GM12874 (cell line): ENCODE measurements around the gene AKAP6.

Source experiments
- TF ChIP-seq, protein P1 (sequence below): IDR thresholded peaks from 2 replicates; pipeline ENCODE4 v1.5.1; 2011; ENCODE audit warnings: low read depth, mild to moderate bottlenecking, control low read depth, low read length, moderate library complexity; ENCODE audit not compliant: insufficient read depth

AKAP6 gene

DNA sequence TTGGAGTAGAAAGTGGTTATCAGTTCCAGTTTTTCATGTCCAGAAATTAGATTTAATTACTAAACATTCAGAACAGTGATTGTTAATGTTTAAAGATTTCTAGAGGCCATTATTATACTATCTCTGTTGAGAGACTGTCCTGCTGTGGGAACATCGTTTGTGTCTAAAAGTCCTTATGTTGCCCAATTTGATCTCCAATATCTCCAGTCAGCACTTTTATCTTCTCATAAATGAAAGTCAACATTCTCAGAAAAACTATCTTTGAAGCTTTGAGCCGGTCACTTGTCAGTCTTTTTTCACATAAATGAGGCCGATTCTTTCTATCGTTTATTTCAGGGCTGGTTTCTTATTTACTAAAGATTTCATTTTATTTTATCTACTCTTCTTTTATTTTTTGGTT lies 518.8 kb downstream of the AKAP6 start:
- TF ChIP-seq, protein P1, sequence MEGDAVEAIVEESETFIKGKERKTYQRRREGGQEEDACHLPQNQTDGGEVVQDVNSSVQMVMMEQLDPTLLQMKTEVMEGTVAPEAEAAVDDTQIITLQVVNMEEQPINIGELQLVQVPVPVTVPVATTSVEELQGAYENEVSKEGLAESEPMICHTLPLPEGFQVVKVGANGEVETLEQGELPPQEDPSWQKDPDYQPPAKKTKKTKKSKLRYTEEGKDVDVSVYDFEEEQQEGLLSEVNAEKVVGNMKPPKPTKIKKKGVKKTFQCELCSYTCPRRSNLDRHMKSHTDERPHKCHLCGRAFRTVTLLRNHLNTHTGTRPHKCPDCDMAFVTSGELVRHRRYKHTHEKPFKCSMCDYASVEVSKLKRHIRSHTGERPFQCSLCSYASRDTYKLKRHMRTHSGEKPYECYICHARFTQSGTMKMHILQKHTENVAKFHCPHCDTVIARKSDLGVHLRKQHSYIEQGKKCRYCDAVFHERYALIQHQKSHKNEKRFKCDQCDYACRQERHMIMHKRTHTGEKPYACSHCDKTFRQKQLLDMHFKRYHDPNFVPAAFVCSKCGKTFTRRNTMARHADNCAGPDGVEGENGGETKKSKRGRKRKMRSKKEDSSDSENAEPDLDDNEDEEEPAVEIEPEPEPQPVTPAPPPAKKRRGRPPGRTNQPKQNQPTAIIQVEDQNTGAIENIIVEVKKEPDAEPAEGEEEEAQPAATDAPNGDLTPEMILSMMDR, result no peak

DNA sequence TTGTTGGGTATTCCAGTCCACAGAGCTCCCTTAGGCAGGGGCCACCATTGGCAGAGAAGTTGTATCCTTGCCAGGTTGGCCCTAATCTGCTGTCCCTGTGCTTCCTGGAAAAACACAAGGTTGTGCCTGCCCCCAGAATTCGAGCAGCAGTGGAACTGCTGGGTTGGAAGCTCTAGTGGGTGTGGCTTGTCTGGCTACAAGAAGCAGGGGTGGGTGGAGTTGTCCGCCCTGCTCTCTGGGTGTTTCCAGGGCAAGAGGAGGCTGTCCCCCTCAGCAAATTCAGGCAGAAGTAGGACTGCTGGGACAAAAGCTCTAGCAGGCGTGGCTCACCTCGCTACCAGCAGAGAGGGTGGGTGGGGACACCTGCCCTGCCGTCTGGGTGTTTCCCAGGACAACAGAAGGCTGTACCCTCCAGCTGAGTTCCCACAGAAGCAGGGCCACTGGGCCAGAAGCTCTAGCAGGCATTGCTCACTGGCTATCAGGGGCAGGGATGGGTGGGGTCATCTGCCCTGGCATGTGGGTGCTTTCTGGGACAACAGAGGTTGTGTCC lies 536.8 kb downstream of the AKAP6 start:
- TF ChIP-seq, protein P1, result no peak

DNA sequence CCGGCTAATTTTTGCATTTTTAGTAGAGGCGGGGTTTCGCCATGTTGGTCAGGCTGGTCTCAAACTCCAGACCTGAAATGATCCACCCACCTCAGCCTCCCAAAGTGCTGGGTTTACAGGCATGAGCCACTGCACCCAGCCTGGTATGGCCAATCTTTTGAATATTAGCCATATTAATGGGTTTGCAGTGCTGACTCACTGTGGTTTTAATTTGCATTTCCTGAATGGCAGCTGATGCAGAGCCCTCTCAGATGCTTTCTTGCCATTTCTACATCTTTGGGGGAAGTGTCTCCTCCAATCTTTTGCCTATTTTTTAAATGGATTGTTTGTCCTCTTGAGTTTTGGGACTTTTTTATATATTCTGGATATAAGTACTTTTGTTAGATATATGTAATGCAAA lies 554.1 kb downstream of the AKAP6 start:
- TF ChIP-seq, protein P1, result no peak
